Ishikawa (cell line): ENCODE results near the gene UBE2O.

Source experiments
- EP300 ChIP-seq: IDR thresholded peaks from 2 replicates; pipeline ENCODE4 v1.6.1; 2012; ENCODE audit warnings: borderline replicate concordance
- TAF1 ChIP-seq: IDR thresholded peaks from 2 replicates; pipeline ENCODE4 v1.6.1; 2012; ENCODE audit warnings: low read depth, mild to moderate bottlenecking

- TF ChIP-seq EP300 (no peak), TAF1 (no peak)
Observed at GRCh38 chr17:76426853-76427252, 26.1 kb downstream of the UBE2O start.
